ENCODE measurements around the gene PDE5A.
"Not testable (repeated sequence)": the region's sequence is repeated elsewhere in the genome, so short reads cannot be mapped to it uniquely, and the experiment has no call there.

Gene PDE5A

GRCh38 chr4:119470737-119471063, 157.9 kb downstream of the PDE5A start:
- H4K91ac ChIP-seq (ENCODE audit: low read length); H4K8ac ChIP-seq (ENCODE audit: low read length); H2BK15ac ChIP-seq (ENCODE audit: low read depth, poor library complexity, severe bottlenecking); H3K27me3 ChIP-seq (ENCODE audit: control insufficient read depth in 1 of 2, insufficient read depth in 1 of 2, low read length in 2 of 2); H3K27ac ChIP-seq (ENCODE audit: low read length, poor library complexity, severe bottlenecking); H3K23ac ChIP-seq (ENCODE audit: low read length in 2 of 2); H3K9ac ChIP-seq (ENCODE audit: low read length); H3K4me3 ChIP-seq (ENCODE audit: insufficient read depth in 1 of 2, low read depth in 1 of 2, low read length in 2 of 2); H3K18ac ChIP-seq (ENCODE audit: low read depth in 1 of 2, low read length in 2 of 2); H3K79me1 ChIP-seq (replicated peaks; ENCODE audit: low read length, poor library complexity, severe bottlenecking); H2AFZ ChIP-seq (ENCODE audit: low read depth, low read length); H2BK120ac ChIP-seq (ENCODE audit: low read depth, low read length); H3K14ac ChIP-seq (ENCODE audit: low read length in 2 of 2); H3K9me3 ChIP-seq (ENCODE audit: control insufficient read depth, low read length); H2BK5ac ChIP-seq (ENCODE audit: low read depth, low read length, poor library complexity, severe bottlenecking); H3K4me1 ChIP-seq (ENCODE audit: control insufficient read depth, insufficient read depth, low read depth, low read length); H2AK5ac ChIP-seq (ENCODE audit: low read length, severe bottlenecking); DNase-seq; H3K4ac ChIP-seq (ENCODE audit: low read depth in 1 of 2, low read length in 2 of 2); H3K4me2 ChIP-seq (ENCODE audit: low read length, poor library complexity, severe bottlenecking); H2BK12ac ChIP-seq (ENCODE audit: low read length in 2 of 2): not testable (repeated sequence)
- H3K36me3 ChIP-seq (ENCODE audit: control insufficient read depth in 1 of 2, insufficient read depth in 2 of 2, low read depth in 1 of 2, low read length in 2 of 2): peaks cover 0 to 54% of the 10 kb centered on the region in 2 experiments

GRCh38 chr4:119470021-119470736, 158.4 kb downstream of the PDE5A start:
- H4K8ac ChIP-seq (ENCODE audit: low read length); H3K27ac ChIP-seq (ENCODE audit: low read length, poor library complexity, severe bottlenecking); H3K14ac ChIP-seq (ENCODE audit: low read length in 2 of 2); H2BK5ac ChIP-seq (ENCODE audit: low read depth, low read length, poor library complexity, severe bottlenecking); H3K79me1 ChIP-seq (replicated peaks; ENCODE audit: low read length, poor library complexity, severe bottlenecking); H4K91ac ChIP-seq (ENCODE audit: low read length); H2AK5ac ChIP-seq (ENCODE audit: low read length, severe bottlenecking); H3K27me3 ChIP-seq (ENCODE audit: control insufficient read depth in 1 of 2, insufficient read depth in 1 of 2, low read length in 2 of 2); H3K4me1 ChIP-seq (ENCODE audit: control insufficient read depth, insufficient read depth, low read depth, low read length); H3K9ac ChIP-seq (ENCODE audit: low read length); H2AFZ ChIP-seq (ENCODE audit: low read depth, low read length); H3K18ac ChIP-seq (ENCODE audit: low read depth in 1 of 2, low read length in 2 of 2); H3K9me3 ChIP-seq (ENCODE audit: control insufficient read depth, low read length); H2BK15ac ChIP-seq (ENCODE audit: low read depth, poor library complexity, severe bottlenecking); H3K4me2 ChIP-seq (ENCODE audit: low read length, poor library complexity, severe bottlenecking); H3K23ac ChIP-seq (ENCODE audit: low read length in 2 of 2); H3K4me3 ChIP-seq (ENCODE audit: insufficient read depth in 1 of 2, low read depth in 1 of 2, low read length in 2 of 2); H2BK120ac ChIP-seq (ENCODE audit: low read depth, low read length); H2BK12ac ChIP-seq (ENCODE audit: low read length in 2 of 2); H3K4ac ChIP-seq (ENCODE audit: low read depth in 1 of 2, low read length in 2 of 2): not testable (repeated sequence)
- peaks cover 0 to 50% of the 10 kb centered on the region in 2 experiments for H3K36me3 ChIP-seq (ENCODE audit: control insufficient read depth in 1 of 2, insufficient read depth in 2 of 2, low read depth in 1 of 2, low read length in 2 of 2)
- DNase-seq: peak; percentile 45
- WGBS: 20% methylated on average over 1 of the region's 2 CpGs

- H3K4me3 ChIP-seq (ENCODE audit: insufficient read depth in 1 of 2, low read depth in 1 of 2, low read length in 2 of 2); H4K91ac ChIP-seq (ENCODE audit: low read length); H3K4me1 ChIP-seq (ENCODE audit: control insufficient read depth, insufficient read depth, low read depth, low read length); H2BK5ac ChIP-seq (ENCODE audit: low read depth, low read length, poor library complexity, severe bottlenecking); H3K4me2 ChIP-seq (ENCODE audit: low read length, poor library complexity, severe bottlenecking); H3K79me1 ChIP-seq (replicated peaks; ENCODE audit: low read length, poor library complexity, severe bottlenecking); H3K27ac ChIP-seq (ENCODE audit: low read length, poor library complexity, severe bottlenecking); H3K27me3 ChIP-seq (ENCODE audit: control insufficient read depth in 1 of 2, insufficient read depth in 1 of 2, low read length in 2 of 2); H2BK120ac ChIP-seq (ENCODE audit: low read depth, low read length); H3K9ac ChIP-seq (ENCODE audit: low read length); H2AFZ ChIP-seq (ENCODE audit: low read depth, low read length); H3K9me3 ChIP-seq (ENCODE audit: control insufficient read depth, low read length); H3K4ac ChIP-seq (ENCODE audit: low read depth in 1 of 2, low read length in 2 of 2); H2BK15ac ChIP-seq (ENCODE audit: low read depth, poor library complexity, severe bottlenecking); H3K23ac ChIP-seq (ENCODE audit: low read length in 2 of 2); H3K14ac ChIP-seq (ENCODE audit: low read length in 2 of 2); H3K18ac ChIP-seq (ENCODE audit: low read depth in 1 of 2, low read length in 2 of 2); H2BK12ac ChIP-seq (ENCODE audit: low read length in 2 of 2); DNase-seq; H4K8ac ChIP-seq (ENCODE audit: low read length); H2AK5ac ChIP-seq (ENCODE audit: low read length, severe bottlenecking): not testable (repeated sequence)
- WGBS: 100% methylated on average over 3 of the region's 3 CpGs
- peaks cover 0 to 45% of the 10 kb centered on the region in 2 experiments for H3K36me3 ChIP-seq (ENCODE audit: control insufficient read depth in 1 of 2, insufficient read depth in 2 of 2, low read depth in 1 of 2, low read length in 2 of 2)
Observed at GRCh38 chr4:119469039-119469438, 159.6 kb downstream of the PDE5A start.

- not testable (repeated sequence) for H4K91ac ChIP-seq (ENCODE audit: low read length); H3K4me1 ChIP-seq (ENCODE audit: control insufficient read depth, insufficient read depth, low read depth, low read length); H3K4me3 ChIP-seq (ENCODE audit: insufficient read depth in 1 of 2, low read depth in 1 of 2, low read length in 2 of 2); H3K9me3 ChIP-seq (ENCODE audit: control insufficient read depth, low read length); H2AK5ac ChIP-seq (ENCODE audit: low read length, severe bottlenecking); H3K4me2 ChIP-seq (ENCODE audit: low read length, poor library complexity, severe bottlenecking); H2BK15ac ChIP-seq (ENCODE audit: low read depth, poor library complexity, severe bottlenecking); H2BK120ac ChIP-seq (ENCODE audit: low read depth, low read length); H3K27ac ChIP-seq (ENCODE audit: low read length, poor library complexity, severe bottlenecking); H3K4ac ChIP-seq (ENCODE audit: low read depth in 1 of 2, low read length in 2 of 2); H3K79me1 ChIP-seq (replicated peaks; ENCODE audit: low read length, poor library complexity, severe bottlenecking); H2AFZ ChIP-seq (ENCODE audit: low read depth, low read length); H3K14ac ChIP-seq (ENCODE audit: low read length in 2 of 2); H4K8ac ChIP-seq (ENCODE audit: low read length); H2BK5ac ChIP-seq (ENCODE audit: low read depth, low read length, poor library complexity, severe bottlenecking); H3K9ac ChIP-seq (ENCODE audit: low read length); H3K18ac ChIP-seq (ENCODE audit: low read depth in 1 of 2, low read length in 2 of 2); H3K23ac ChIP-seq (ENCODE audit: low read length in 2 of 2); H3K27me3 ChIP-seq (ENCODE audit: control insufficient read depth in 1 of 2, insufficient read depth in 1 of 2, low read length in 2 of 2); H2BK12ac ChIP-seq (ENCODE audit: low read length in 2 of 2)
- DNase-seq: peak; percentile 31
- no CpG with 5 or more reads among the region's 3 CpGs for WGBS
- peaks cover 0 to 26% of the 10 kb centered on the region in 2 experiments for H3K36me3 ChIP-seq (ENCODE audit: control insufficient read depth in 1 of 2, insufficient read depth in 2 of 2, low read depth in 1 of 2, low read length in 2 of 2)
Observed at GRCh38 chr4:119462733-119463132, 165.9 kb downstream of the PDE5A start.
